Measurements from ENCODE around the gene GCN1. TPM values are rescaled to one million over a fixed set of nuclear protein-coding genes. Genes with fewer than 3 reads are reported as not detected.

The GCN1 gene
- total and polyA plus RNA-seq, 2 donors (not counting 1 experiment from before 2014, with no cell fraction given): 30.8 to 93.1 TPM

DNA sequence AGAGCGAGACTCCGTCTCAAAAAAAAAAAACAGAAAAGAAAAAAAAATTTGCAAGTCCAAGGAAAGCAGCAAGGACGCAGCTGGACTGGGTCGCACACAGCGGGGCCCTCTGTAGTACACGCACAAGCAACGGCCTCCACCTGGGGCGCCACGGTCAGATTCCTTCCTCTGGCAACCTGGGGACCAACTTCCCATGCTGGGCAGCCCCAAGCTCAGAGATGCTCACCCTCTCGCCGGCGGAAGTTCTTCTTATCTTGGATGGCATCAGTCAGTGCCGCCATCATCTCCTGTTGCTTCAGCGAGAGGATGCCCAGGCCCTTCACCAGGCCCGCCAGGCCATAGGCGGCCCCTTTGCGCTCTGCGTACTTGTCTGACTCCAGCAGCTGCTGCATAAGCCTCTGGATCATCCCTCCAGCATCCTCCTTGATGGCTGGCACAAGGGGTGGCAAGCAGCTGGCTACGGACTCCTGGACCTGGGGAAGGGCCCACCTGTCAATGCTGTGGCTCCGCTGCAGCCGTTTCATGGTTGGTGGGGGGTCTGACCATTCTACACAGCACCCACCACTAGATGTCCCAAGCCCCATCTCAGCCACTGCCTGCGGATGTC lies 43.5 kb downstream of the GCN1 start:
- Histone ChIP-seq H3K9ac (ENCODE audit: insufficient read depth, low read length) (no peak overlapping the region), H3K79me2 (ENCODE audit: control insufficient read depth, insufficient read depth, low read length) (no peaks in the 10 kb centered on the region), H3K27ac (ENCODE audit: insufficient read depth, low read length) (no peak overlapping the region), H3K4me3 (replicated peaks in 1 of 4; ENCODE audit: control extremely low read depth in 1 of 4, insufficient read depth in 1 of 4, low read depth in 3 of 4, low read length in 4 of 4) (no peak overlapping the region), H3K9me3 (ENCODE audit: control insufficient read depth, insufficient read depth, low read depth, low read length) (no peaks in the 10 kb centered on the region), H3K4me1 (ENCODE audit: control insufficient read depth, extremely low read depth, insufficient read depth, low read length) (no peaks in the 10 kb centered on the region), H2AFZ (ENCODE audit: low read length) (no peak overlapping the region), H3K36me3 (ENCODE audit: control insufficient read depth, insufficient read depth, low read length) (peaks cover 51% of the 10 kb centered on the region), H4K20me1 (ENCODE audit: control insufficient read depth, extremely low read depth, insufficient read depth, low read length) (no peaks in the 10 kb centered on the region), H3K27me3 (ENCODE audit: control insufficient read depth, insufficient read depth, low read length) (no peaks in the 10 kb centered on the region), H3K4me2 (ENCODE audit: extremely low read depth, insufficient read depth, low read length) (no peak overlapping the region)
- TF ChIP-seq, protein P1, sequence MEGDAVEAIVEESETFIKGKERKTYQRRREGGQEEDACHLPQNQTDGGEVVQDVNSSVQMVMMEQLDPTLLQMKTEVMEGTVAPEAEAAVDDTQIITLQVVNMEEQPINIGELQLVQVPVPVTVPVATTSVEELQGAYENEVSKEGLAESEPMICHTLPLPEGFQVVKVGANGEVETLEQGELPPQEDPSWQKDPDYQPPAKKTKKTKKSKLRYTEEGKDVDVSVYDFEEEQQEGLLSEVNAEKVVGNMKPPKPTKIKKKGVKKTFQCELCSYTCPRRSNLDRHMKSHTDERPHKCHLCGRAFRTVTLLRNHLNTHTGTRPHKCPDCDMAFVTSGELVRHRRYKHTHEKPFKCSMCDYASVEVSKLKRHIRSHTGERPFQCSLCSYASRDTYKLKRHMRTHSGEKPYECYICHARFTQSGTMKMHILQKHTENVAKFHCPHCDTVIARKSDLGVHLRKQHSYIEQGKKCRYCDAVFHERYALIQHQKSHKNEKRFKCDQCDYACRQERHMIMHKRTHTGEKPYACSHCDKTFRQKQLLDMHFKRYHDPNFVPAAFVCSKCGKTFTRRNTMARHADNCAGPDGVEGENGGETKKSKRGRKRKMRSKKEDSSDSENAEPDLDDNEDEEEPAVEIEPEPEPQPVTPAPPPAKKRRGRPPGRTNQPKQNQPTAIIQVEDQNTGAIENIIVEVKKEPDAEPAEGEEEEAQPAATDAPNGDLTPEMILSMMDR (conservative IDR thresholded peaks at IDR 0.05 in 1 of 2, IDR thresholded peaks at IDR 0.05 in 1 of 2; ENCODE audit: low read depth in 1 of 2, low read length in 2 of 2): no peak
- TF ChIP-seq EZH2 (IDR thresholded peaks at IDR 0.05; ENCODE audit: low read length, missing control alignments): no peak
- no peak for DNase-seq (ENCODE audit: low read depth in 2 of 2)

DNA sequence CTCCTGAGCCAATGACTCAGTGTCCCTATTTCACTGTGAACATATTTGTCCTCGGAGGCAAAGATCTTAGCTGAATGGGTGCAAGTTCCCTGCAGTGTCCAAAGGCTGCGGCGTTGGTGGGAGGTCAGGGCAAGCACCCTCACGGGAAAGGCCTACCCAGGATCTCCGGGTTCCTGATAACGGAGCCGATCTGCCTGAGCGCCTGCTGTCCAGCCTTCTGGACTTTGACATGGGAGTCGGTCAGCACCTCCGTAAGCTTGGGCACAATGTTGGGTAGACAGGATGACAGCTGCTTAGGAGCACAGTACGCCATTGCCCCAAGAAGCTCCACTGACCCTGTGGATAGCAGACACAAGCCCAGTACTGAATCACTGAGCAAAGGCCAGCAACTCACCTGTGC lies 46.5 kb downstream of the GCN1 start:
- no peak for DNase-seq (ENCODE audit: low read depth in 2 of 2)
- Histone ChIP-seq H3K9me3 (ENCODE audit: control insufficient read depth, insufficient read depth, low read depth, low read length) (no peaks in the 10 kb centered on the region), H3K4me1 (ENCODE audit: control insufficient read depth, extremely low read depth, insufficient read depth, low read length) (no peaks in the 10 kb centered on the region), H3K9ac (ENCODE audit: insufficient read depth, low read length) (no peak overlapping the region), H3K4me3 (replicated peaks in 1 of 4; ENCODE audit: control extremely low read depth in 1 of 4, insufficient read depth in 1 of 4, low read depth in 3 of 4, low read length in 4 of 4) (no peak overlapping the region), H3K27me3 (ENCODE audit: control insufficient read depth, insufficient read depth, low read length) (no peaks in the 10 kb centered on the region), H3K4me2 (ENCODE audit: extremely low read depth, insufficient read depth, low read length) (no peak overlapping the region), H3K79me2 (ENCODE audit: control insufficient read depth, insufficient read depth, low read length) (no peaks in the 10 kb centered on the region), H4K20me1 (ENCODE audit: control insufficient read depth, extremely low read depth, insufficient read depth, low read length) (no peaks in the 10 kb centered on the region), H3K36me3 (ENCODE audit: control insufficient read depth, insufficient read depth, low read length) (peaks cover 41% of the 10 kb centered on the region), H2AFZ (ENCODE audit: low read length) (no peak overlapping the region), H3K27ac (ENCODE audit: insufficient read depth, low read length) (no peak overlapping the region)
- TF ChIP-seq EZH2 (IDR thresholded peaks at IDR 0.05; ENCODE audit: low read length, missing control alignments): no peak
- TF ChIP-seq, protein P1 (conservative IDR thresholded peaks at IDR 0.05 in 1 of 2, IDR thresholded peaks at IDR 0.05 in 1 of 2; ENCODE audit: low read depth in 1 of 2, low read length in 2 of 2): no peak

- Histone ChIP-seq H4K20me1 (ENCODE audit: control insufficient read depth, extremely low read depth, insufficient read depth, low read length) (no peaks in the 10 kb centered on the region), H3K4me2 (ENCODE audit: extremely low read depth, insufficient read depth, low read length) (no peak overlapping the region), H3K9ac (ENCODE audit: insufficient read depth, low read length) (no peak overlapping the region), H3K27me3 (ENCODE audit: control insufficient read depth, insufficient read depth, low read length) (no peaks in the 10 kb centered on the region), H2AFZ (ENCODE audit: low read length) (no peak overlapping the region), H3K4me3 (replicated peaks in 1 of 4; ENCODE audit: control extremely low read depth in 1 of 4, insufficient read depth in 1 of 4, low read depth in 3 of 4, low read length in 4 of 4) (no peak overlapping the region), H3K9me3 (ENCODE audit: control insufficient read depth, insufficient read depth, low read depth, low read length) (no peaks in the 10 kb centered on the region), H3K36me3 (ENCODE audit: control insufficient read depth, insufficient read depth, low read length) (peaks cover 50% of the 10 kb centered on the region), H3K4me1 (ENCODE audit: control insufficient read depth, extremely low read depth, insufficient read depth, low read length) (no peaks in the 10 kb centered on the region), H3K27ac (ENCODE audit: insufficient read depth, low read length) (no peak overlapping the region), H3K79me2 (ENCODE audit: control insufficient read depth, insufficient read depth, low read length) (no peaks in the 10 kb centered on the region)
- DNase-seq (ENCODE audit: low read depth in 2 of 2): no peak
- TF ChIP-seq, protein P1 (conservative IDR thresholded peaks at IDR 0.05 in 1 of 2, IDR thresholded peaks at IDR 0.05 in 1 of 2; ENCODE audit: low read depth in 1 of 2, low read length in 2 of 2): no peak
- no peak for TF ChIP-seq EZH2 (IDR thresholded peaks at IDR 0.05; ENCODE audit: low read length, missing control alignments)
Measured at GRCh38 chr12:120145164-120145563, 49.4 kb downstream of the GCN1 start.
